Umbilical cord (tissue), 2 donors: ENCODE data around the gene NBPF3. TPM values are rescaled to one million over a fixed set of nuclear protein-coding genes. Genes with fewer than 3 reads are reported as not detected.
A peak's percentile ranks its signal among the peaks of the same experiment; 100 is the strongest.
"Not testable (repeated sequence)": the region's sequence is repeated elsewhere in the genome, so short reads cannot be mapped to it uniquely, and the experiment has no call there.

Experiments used
- DNase-seq: peaks from one replicate; pipeline ENCODE4 v3.0.0-alpha.2; 2015; ENCODE audit warnings: low spot score
- total RNA-seq: library from RNA; depleted of rRNA; stranded (reverse); fragments of >200 nt; gene quantifications from one replicate; pipeline ENCODE4 v1.2.3, GENCODE V29; 2014; ENCODE audit warnings: low replicate concordance; ENCODE audit not compliant: insufficient read depth

NBPF3 gene, protein sequence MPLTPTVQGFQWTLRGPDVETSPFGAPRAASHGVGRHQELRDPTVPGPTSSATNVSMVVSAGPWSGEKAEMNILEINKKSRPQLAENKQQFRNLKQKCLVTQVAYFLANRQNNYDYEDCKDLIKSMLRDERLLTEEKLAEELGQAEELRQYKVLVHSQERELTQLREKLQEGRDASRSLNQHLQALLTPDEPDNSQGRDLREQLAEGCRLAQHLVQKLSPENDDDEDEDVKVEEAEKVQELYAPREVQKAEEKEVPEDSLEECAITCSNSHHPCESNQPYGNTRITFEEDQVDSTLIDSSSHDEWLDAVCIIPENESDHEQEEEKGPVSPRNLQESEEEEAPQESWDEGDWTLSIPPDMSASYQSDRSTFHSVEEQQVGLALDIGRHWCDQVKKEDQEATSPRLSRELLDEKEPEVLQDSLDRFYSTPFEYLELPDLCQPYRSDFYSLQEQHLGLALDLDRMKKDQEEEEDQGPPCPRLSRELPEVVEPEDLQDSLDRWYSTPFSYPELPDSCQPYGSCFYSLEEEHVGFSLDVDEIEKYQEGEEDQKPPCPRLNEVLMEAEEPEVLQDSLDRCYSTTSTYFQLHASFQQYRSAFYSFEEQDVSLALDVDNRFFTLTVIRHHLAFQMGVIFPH
- total RNA-seq, result 22.1 TPM

DNA sequence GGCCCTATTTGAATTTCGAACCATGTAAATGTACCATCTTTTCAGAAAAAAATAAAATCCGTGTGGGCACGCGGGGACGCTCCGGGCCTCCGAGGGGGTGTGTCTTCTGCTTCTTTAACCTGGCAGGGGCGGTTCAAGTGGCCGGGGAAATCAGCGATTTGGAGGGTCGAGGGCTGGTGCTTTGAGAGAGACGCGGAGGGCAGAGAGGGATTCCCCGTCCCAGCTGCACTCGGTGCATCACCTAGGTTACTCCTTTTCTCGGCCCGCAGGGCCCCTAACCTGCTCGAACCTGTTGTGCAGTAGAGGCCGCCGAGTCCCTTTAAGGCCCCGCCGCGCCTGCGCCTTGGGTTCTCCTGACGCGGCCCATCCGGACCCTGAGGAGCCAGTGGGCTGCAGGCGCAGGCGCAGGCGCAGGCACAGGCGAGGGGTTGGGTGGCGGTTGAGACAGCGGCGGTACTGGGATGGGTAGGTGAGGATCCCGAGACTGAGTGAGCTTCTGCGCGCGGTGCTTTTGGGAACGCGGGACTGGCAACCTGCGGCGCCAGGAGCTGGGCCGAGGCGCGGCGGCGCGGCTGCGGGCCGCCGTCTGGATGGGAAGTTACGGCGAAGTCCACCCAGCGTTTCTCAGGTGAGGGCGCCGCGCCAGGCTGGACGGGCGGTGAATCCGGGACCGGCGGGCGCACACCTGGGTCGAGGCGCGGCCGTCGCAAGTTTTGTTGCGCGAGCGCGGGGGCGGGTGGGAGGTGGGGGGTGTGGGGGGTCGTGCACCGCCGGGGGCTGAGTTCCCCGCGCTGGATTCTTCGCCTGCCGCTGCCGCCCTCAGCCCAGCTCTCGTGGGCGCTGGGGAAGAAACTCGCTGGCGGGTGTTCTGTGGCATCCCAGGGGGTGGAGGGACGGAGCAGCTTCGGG lies at the start of gene NBPF3:
NBPF3 (plus strand) TSS at position 417 of the 909 bp plus-strand sequence. CDS start 4,950 bp downstream, outside the sequence.
- DNase-seq, result peak; percentile 92

DNA sequence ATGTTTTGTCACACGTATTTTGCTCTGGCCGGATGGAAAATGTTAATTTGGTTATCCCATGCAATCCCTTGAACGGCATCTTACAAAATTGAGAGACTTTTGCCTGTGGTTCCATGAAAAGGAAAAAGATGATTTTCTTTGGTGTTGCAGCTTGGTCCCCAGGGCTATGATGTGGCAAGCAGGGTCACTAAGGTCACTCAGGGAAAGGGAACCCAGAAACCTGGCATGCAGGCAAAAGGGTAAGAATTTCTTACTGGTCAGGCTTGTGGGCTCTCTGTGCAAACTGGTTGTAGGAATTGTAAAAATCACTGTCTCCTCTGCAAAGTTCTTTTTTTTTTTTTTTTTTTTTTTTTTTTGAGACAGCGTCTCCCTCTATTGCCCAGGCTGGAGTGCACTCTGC lies 48.4 kb upstream of the NBPF3 start:
- DNase-seq, result no peak

DNA sequence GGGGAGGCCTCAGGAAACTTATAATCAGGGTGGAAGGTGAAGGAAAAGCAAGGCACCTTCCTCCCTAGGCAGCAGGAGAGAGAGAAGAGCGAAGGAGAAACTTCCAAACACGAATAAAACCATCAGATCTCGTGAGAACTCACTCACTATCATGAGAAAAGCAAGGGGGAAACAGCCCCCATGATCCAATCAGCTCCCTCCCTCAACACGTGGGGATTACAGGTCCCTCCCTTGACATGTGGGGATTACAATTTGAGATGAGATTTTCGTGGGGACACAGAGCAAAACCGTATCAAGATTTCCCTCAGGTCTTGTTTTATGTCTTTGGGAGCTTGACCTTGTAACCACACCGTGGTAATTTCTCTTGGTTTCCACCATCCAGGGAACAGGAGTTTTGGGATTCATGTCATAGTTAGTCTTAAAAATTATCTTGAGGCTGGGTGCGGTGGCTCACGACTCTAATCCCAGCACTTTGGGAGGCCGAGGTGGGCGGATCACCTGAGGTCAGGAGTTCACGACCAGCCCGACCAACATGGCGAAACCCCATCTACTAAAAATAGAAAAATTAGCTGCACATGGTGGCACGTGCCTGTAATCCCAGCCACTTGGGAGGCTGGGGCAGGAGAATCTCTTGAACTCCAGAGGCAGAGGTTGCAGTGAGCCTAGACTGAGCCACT lies 47.2 kb upstream of the NBPF3 start:
- DNase-seq, result no peak

DNA sequence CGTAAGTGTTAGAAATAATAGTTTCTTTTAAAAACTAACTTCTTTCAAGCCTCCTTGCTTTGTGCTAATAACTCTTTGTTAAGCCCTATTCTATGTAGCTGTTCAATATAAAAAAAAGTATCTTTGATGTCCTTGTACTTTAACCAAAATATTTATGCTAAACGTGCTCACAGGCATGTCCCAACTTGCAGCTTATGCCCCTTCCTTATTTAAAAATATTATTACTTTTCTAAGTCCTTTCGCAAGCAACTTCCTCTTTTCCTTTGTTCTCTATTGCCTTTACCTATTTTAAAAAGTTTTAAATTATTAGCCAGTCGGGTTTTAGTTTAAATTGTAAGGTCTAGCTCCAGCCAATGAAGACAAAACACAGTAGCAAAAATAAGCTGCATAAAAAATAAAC lies 43.4 kb upstream of the NBPF3 start:
- no peak for DNase-seq

DNA sequence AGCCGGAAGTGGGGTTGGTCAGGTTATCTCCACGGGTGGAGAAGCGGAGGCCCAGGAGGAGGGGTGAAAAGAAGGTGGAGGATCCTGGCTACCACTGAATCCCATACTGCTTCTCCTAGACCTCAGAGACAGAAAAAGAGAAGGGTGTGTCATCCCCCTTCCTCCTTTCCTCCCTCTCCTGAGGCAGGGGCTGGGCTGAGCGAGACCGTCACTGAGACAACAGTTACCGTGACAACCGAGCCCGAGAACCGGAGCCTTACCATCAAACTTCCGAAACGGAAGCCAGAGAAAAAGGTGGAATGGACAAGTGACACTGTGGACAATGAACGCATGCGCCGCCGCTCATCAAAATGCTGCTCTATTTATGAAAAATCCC lies 42.1 kb upstream of the NBPF3 start:
- no peak for DNase-seq

DNA sequence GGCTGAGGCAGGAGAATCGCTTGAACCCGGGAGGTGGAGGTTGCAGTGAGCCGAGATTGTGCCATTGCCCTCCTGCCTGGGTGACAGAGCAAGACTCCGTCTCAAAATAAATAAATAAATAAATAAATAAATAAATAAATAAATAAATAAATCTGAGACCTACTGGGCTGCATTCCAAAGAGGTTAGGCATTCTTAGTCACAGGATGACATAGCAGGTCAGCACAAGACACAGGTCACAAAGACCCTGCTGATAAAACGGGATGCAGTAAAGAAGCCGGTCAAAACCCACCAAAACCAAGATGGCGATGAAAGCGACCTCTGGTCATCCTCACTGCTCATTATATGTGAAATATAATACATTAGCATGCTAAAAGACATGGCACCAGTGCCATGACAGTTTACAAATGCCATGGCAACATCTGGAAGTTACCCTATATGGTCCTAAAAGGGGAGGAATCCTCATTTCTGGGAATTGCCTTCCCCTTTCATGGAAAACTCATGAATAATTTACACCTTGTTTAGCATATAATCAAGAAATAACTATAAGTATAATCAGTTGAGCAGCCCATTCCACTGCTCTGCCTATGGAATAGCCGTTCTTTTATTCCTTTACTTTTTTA lies 38.1 kb upstream of the NBPF3 start:
- not testable (repeated sequence) for DNase-seq

DNA sequence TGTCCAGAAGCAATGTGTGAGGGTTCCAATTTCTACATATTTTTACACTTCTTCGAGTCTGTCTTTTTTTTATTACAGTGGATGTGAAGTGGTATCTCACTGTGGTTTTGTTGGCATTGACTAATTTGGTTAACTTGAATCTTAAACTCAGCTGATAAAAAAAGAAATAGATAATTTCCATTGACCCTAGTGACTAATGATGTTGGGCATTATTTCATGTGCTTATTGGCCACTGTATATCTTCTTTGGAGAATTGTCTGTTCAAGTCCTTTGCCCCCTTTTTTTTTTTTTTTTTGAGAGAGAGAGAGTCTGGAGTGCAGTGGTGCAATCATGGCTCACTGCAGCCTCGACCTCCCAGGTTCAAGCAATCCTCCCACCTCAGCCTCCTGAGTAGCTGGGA lies 33.3 kb upstream of the NBPF3 start:
- DNase-seq, result no peak

DNA sequence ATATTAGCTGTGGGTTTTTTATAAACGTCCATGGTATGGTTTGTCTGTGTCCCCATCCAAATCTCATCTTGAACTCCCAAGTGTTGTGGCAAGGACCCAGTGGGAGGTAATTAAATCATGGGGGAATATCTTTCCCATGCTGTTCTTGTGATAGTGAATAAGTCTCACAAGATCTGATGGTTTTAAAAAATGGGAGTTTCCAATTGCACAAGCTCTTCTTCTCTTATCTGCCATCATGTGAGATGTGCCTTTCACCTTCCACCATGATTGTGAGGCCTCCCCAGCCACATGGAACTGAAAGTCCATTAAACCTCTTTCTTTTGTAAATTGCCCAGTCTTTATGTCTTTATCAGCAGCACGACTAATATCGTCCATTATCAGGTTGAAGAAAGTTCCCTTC lies 30.0 kb upstream of the NBPF3 start:
- not testable (repeated sequence) for DNase-seq

DNA sequence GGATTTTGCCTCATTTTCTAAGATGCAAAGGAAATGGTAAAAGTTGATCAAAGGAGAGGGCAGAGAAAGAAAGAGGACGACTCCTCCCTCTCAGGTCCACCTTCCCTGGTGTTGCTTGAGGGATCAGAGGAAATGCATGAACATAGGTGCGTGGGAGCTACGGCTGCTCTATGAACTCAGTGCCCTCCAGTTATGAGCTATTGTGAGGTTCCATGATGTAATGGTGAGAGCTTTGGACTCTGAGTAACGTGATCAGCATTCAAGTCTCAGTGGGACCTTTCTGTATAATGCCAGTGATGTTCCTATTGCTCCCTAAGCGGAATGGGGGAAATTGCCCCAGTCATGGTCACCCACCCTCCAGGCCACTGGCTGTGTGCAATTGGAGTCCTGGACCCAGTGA lies 25.9 kb upstream of the NBPF3 start:
- DNase-seq, result no peak

DNA sequence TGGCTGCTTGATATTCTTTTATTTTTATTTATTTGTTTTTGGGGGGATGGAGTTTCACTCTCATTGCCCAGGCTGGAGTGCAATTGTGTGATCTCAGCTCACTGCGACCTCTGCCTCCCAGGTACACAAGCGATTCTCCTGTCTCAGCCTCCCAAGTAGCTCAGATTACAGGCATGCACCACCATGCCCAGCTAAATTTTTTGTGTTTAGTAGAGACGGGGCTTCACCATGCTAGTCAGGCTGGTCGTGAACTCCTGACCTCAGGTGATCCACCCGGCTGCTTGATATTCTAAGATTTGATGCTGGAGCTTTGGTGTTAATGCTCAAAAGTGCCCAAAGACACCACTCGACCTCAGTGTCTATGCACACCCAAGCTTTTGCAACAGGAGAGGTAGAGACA lies 19.6 kb upstream of the NBPF3 start:
- DNase-seq, result not testable (repeated sequence)

DNA sequence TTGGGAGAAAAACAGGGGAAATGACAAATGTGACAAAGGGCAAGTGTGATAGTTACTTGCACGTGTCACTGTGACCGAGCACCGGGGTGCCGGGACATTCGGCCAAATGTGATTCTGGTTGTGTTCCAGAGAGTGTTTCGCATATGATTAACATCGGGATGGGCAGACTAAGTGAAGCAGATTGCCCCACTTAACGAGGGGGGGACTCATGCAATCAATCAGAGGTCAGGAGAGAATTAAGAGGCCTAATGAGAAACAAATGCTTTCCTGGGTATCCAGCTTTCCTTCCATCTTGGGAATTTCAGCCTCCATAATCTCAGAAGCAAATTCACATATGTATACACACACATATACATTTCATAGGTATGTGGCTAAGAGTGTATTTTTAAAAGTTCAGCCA lies 18.6 kb upstream of the NBPF3 start:
- not testable (repeated sequence) for DNase-seq

DNA sequence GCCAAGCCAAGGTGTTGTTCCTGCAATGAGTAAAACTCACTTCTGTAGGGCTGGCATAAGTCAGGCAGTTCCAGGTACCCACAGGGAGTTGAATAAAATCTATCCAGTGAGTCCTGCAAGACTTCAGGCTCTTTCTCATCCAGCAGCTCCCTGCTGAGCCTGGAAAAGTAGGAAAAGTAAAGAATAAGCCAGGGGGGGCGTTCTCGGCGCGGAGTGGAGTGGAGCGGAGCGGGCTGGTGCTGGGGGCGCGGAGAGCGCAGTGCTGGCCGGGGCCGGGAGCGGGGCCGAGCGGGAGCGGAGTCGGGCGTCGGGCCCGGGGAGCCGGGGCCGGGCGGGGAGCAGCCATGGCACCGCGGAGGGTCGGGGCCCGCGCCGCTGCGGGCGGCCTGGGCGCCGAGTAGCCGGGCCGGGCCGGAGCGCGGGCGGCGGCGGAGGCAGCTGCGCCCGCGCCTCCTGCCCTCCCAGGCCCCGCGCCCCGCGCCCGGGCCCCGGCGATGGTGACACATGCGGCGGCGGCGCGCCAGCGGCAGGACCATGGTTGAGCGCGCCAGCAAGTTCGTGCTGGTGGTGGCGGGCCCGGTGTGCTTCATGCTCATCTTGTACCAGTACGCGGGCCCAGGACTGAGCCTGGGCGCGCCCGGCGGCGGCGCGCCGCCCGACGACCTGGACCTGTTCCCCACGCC lies 12.0 kb upstream of the NBPF3 start:
- not testable (repeated sequence) for DNase-seq

DNA sequence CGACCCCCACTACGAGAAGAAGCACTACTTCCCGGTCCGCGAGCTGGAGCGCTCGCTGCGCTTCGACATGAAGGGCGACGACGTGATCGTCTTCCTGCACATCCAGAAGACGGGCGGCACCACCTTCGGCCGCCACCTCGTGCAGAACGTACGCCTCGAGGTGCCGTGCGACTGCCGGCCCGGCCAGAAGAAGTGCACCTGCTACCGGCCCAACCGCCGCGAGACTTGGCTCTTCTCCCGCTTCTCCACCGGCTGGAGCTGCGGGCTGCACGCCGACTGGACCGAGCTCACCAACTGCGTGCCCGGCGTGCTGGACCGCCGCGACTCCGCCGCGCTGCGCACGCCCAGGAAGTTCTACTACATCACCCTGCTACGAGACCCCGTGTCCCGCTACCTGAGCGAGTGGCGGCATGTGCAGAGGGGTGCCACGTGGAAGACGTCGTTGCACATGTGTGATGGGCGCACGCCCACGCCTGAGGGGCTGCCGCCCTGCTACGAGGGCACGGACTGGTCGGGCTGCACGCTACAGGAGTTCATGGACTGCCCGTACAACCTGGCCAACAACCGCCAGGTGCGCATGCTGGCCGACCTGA lies 11.4 kb upstream of the NBPF3 start:
- not testable (repeated sequence) for DNase-seq

DNA sequence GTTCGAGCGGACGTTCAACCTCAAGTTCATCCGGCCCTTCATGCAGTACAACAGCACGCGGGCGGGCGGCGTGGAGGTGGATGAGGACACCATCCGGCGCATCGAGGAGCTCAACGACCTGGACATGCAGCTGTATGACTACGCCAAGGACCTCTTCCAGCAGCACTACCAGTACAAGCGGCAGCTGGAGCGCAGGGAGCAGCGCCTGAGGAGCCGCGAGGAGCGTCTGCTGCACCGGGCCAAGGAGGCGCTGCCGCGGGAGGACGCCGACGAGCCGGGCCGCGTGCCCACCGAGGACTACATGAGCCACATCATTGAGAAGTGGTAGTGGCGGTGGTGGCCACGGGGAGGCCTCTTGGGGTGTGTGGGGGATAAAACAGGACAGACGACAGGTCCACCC lies 10.7 kb upstream of the NBPF3 start:
- DNase-seq, result not testable (repeated sequence)

DNA sequence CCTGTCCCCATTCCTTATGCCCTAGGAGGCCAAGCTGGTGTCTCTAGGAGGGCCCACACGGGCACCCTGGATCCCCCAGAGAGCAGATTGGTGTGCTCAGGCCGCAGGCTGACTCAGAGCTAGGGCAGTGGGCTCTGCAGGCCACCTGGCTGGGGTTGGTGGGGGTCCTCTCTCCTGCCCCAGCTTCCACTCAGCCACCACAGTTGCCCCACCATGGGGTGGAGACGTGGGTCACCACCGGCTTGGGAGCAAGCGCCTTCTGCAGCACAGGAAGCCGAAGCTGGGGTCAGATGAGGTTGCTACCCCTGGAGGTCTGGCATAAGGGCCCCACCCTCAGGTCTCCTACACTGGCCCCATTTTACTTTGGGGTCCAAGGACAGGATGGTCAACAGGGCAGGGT lies 9.1 kb upstream of the NBPF3 start:
- DNase-seq, result not testable (repeated sequence)

DNA sequence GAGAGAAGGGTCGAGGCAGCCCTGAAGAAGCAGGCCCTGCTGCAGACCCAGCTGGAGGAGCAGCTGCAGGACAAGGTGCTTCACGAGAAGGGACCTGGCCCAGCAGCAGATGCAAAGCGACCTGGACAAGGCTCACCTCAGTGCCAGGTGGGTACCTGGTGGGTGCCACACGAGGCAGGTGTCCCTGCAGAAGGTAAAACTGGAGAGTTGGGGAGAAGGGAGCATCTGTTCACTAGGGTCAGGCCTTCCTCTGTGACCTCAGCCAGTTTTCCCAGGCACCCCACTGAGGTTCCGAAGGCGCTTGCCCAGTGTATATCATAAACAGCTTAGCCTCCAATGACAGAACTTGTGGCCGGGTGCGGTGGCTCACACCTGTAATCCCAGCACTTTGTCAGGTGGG lies 5.5 kb upstream of the NBPF3 start:
- no peak for DNase-seq

DNA sequence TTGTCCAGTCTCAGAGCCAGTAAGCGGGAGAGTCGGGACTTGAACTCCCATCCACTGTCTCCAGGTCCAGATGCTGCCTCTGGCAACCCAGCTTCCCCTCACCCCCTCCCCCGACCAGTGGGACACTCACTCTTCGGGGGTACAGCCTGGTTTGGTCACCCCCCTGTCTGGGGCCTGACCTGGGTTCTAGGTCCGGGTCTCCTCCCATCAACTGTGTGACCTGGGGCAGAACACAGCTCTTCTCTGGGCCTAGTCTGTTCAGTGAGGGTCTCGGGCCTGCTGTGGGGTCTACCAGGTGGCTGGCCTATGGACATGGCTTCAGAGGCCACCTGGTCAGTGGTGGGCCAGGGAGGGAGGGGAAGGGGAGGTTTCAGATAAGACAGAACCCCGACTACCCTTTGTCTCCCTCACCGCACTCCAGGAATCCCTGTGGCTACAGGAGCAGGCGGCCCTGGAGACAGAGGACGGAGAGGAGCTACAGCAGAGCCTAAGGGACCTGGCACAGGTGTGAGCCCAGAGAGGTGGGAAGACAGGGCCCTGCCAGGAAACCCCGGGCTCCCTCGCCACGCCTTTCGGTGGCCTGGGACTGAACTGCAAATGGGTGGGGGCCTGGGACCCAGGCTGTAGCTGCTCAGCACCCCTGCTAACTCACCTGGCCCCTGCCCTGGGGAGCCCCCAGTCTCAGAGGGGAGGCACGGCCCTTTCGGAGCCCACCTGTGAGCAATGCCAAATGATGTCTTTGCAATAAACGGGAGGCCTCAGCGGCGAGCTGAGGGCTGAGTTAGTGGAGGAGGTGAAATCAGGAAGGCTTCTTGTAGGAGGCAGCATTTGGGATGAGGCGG lies 4.1 kb upstream of the NBPF3 start:
- no peak for DNase-seq

DNA sequence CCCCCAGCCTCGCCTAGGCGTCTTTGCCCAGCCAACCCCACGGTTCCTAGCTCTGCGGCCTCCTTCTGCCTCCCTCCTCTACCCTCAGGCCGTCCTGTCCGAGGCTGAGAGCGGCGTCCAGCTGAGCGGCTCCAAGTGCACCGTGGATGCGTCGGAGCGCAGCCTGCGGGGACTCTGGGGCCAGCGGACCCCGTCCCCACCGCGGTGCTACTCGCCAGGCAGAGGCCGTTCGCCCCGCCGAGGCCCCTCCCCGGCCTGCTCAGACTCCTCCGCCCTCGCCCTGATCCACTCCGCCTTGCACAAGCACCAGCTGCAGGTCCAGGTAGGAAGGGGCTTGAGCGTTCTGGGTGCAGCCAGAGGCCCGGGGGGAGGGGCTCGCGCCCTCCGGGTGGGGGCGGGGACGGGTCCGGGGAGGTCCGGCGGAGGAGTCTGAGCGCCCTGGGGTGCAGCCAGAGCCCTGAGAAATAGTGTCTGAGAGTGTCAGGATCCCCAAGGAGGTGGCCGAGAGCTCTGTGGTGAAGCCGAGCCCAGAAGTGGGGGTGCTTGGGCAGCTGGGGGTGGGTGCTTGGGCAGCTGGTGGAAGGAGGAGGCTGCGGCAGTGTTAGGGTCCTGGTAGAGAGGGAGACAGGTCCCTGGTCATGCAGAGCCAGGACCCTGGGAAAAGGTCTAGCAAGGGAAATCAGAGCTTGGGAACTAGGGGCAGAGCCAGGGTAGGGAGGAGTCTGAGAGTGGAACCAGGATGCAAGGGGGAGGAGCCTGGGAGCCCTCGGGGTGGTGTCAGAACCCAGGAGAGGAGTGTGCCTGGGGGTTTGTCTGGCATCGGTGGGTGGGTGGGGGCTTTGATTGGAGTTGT lies 3.2 kb upstream of the NBPF3 start:
- no peak for DNase-seq
